WTC11 (cell line): ENCODE measurements around the gene KLHDC9. TPM values are rescaled to one million over a fixed set of nuclear protein-coding genes. Genes with fewer than 3 reads are reported as not detected.

Source experiments
- ATAC-seq: fragments of 200-7000 bp; cut with Tn5 transposase; 2 replicates; pipeline ENCODE4 v1.10.0; 2021; ENCODE audit warnings: mild to moderate bottlenecking, moderate library complexity
- CTCF ChIA-PET: fragments of 300-600 bp; sonication (Branson Sonifier 250); formaldehyde crosslinking; loops from one replicate; lab custom pipeline; 2021; ENCODE audit warnings: antibody characterized with exemption; lab: Charles Lee
- POLR2A ChIA-PET: fragments of 350-600 bp; sonication (Branson Sonifier 250); formaldehyde crosslinking; loops from one replicate; lab custom pipeline; 2021; ENCODE audit warnings: antibody characterized with exemption; lab: Charles Lee
- DNase-seq: peaks from one replicate; pipeline ENCODE4 v3.0.0; 2021; ENCODE audit warnings: low spot score
- H3K27ac Mint-ChIP-seq: 2 replicates; pipeline ENCODE4 v1.8.0; 2021; ENCODE audit warnings: mixed read lengths
- H3K27me3 Mint-ChIP-seq: 2 replicates; pipeline ENCODE4 v1.8.0; 2021; ENCODE audit warnings: low read depth, mild to moderate bottlenecking, moderate library complexity, mixed read lengths
- H3K36me3 Mint-ChIP-seq: 2 replicates; pipeline ENCODE4 v1.8.0; 2021; ENCODE audit warnings: mixed read lengths
- H3K4me1 Mint-ChIP-seq: 2 replicates; pipeline ENCODE4 v1.8.0; 2022; ENCODE audit warnings: mixed read lengths
- H3K4me3 Mint-ChIP-seq: 2 replicates; pipeline ENCODE4 v1.8.0; 2021; ENCODE audit warnings: mild to moderate bottlenecking, moderate library complexity, mixed read lengths
- H3K9me3 Mint-ChIP-seq: 2 replicates; pipeline ENCODE4 v1.8.0; 2021; ENCODE audit warnings: mixed read lengths
- ARID4B ChIP-seq: sonication (generic); formaldehyde crosslinking; IDR thresholded peaks from 2 replicates; pipeline ENCODE4 v1.8.0; 2023; ENCODE audit warnings: missing genetic modification reagents, mild to moderate bottlenecking, borderline replicate concordance
- ATF3 ChIP-seq: sonication (generic); formaldehyde crosslinking; conservative IDR thresholded peaks from 2 replicates; pipeline ENCODE4 v1.8.1; 2022; ENCODE audit warnings: mild to moderate bottlenecking, missing genetic modification reagents
- CTCF ChIP-seq: fragments of 200-600 bp; IDR thresholded peaks from 2 replicates; pipeline ENCODE4 v1.8.0; 2022; ENCODE audit warnings: antibody characterized with exemption
- E2F4 ChIP-seq: sonication (generic); formaldehyde crosslinking; IDR thresholded peaks from 2 replicates; pipeline ENCODE4 v1.8.1; 2022; ENCODE audit warnings: low read depth, mild to moderate bottlenecking, moderate library complexity, missing genetic modification reagents, borderline replicate concordance
- E2F5 ChIP-seq: sonication (generic); formaldehyde crosslinking; IDR thresholded peaks from 2 replicates; pipeline ENCODE4 v1.8.1; 2022; ENCODE audit warnings: mild to moderate bottlenecking, moderate library complexity, missing genetic modification reagents
- FOXK1 ChIP-seq: sonication (generic); formaldehyde crosslinking; IDR thresholded peaks from 2 replicates; pipeline ENCODE4 v1.8.0; 2022; ENCODE audit warnings: mild to moderate bottlenecking, moderate library complexity, missing genetic modification reagents
- FOXP4 ChIP-seq: sonication (generic); formaldehyde crosslinking; IDR thresholded peaks from 2 replicates; pipeline ENCODE4 v1.8.0; 2022; ENCODE audit warnings: mild to moderate bottlenecking, missing genetic modification reagents
- GTF2I ChIP-seq: fragments of 250-450 bp; sonication (Bioruptor Pico); conservative IDR thresholded peaks from 2 replicates; pipeline ENCODE4 v1.4.0; 2021; ENCODE audit warnings: mild to moderate bottlenecking
- MAX ChIP-seq: sonication (generic); formaldehyde crosslinking; IDR thresholded peaks from 2 replicates; pipeline ENCODE4 v1.8.0; 2022; ENCODE audit warnings: mild to moderate bottlenecking, missing genetic modification reagents
- NR3C1 ChIP-seq: sonication (generic); formaldehyde crosslinking; conservative IDR thresholded peaks from 2 replicates; pipeline ENCODE4 v1.8.1; 2023; ENCODE audit warnings: low read depth, mild to moderate bottlenecking, missing genetic modification reagents
- PREB ChIP-seq: sonication (generic); formaldehyde crosslinking; IDR thresholded peaks from 2 replicates; pipeline ENCODE4 v1.8.1; 2022; ENCODE audit warnings: mild to moderate bottlenecking, missing genetic modification reagents, moderate library complexity, borderline replicate concordance
- PRRX2 ChIP-seq: fragments of 250-450 bp; sonication (Bioruptor Pico); IDR thresholded peaks from 2 replicates; pipeline ENCODE4 v1.8.0; 2021; ENCODE audit warnings: mild to moderate bottlenecking
- RELA ChIP-seq: sonication (generic); formaldehyde crosslinking; IDR thresholded peaks from 2 replicates; pipeline ENCODE4 v1.8.1; 2022; ENCODE audit warnings: missing genetic modification reagents, mild to moderate bottlenecking, borderline replicate concordance
- TP53 ChIP-seq: sonication (generic); formaldehyde crosslinking; IDR thresholded peaks from 2 replicates; pipeline ENCODE4 v1.8.1; 2023; ENCODE audit warnings: mild to moderate bottlenecking, missing genetic modification reagents
- ZNF138 ChIP-seq: sonication (generic); formaldehyde crosslinking; conservative IDR thresholded peaks from 2 replicates; pipeline ENCODE4 v1.8.1; 2022; ENCODE audit warnings: mild to moderate bottlenecking, moderate library complexity, missing genetic modification reagents
- ZNF232 ChIP-seq: sonication (generic); formaldehyde crosslinking; IDR thresholded peaks from 2 replicates; pipeline ENCODE4 v1.8.0; 2022; ENCODE audit warnings: mild to moderate bottlenecking, missing genetic modification reagents
- ZNF263 ChIP-seq: sonication (generic); formaldehyde crosslinking; IDR thresholded peaks from 2 replicates; pipeline ENCODE4 v1.8.1; 2022; ENCODE audit warnings: low read depth, mild to moderate bottlenecking, moderate library complexity, missing genetic modification reagents
- ZNF317 ChIP-seq: sonication (generic); formaldehyde crosslinking; IDR thresholded peaks from 2 replicates; pipeline ENCODE4 v1.8.1; 2023; ENCODE audit warnings: low read depth, mild to moderate bottlenecking, moderate library complexity, missing genetic modification reagents, borderline replicate concordance
- ZNF396 ChIP-seq: fragments of 250-450 bp; sonication (Bioruptor Pico); IDR thresholded peaks from 2 replicates; pipeline ENCODE4 v1.8.0; 2021; ENCODE audit warnings: mild to moderate bottlenecking, moderate library complexity, borderline replicate concordance
- ZSCAN18 ChIP-seq: fragments of 250-450 bp; sonication (Bioruptor Pico); IDR thresholded peaks from 2 replicates; pipeline ENCODE4 v2.1.2; 2022; ENCODE audit warnings: mild to moderate bottlenecking, moderate library complexity
- total RNA-seq: library from RNA; stranded (reverse); gene quantifications from 3 replicates; pipeline ENCODE4 v1.2.3, GENCODE V29; 2021

Gene KLHDC9
- total RNA-seq, 1 experiment from 2014 or later: 5.8 TPM

GRCh38 chr1:161089938-161090337, 8.2 kb upstream of the KLHDC9 start (continued):
- TF ChIP-seq CTCF: no peak
- no peak for TF ChIP-seq ATF3 (CRISPR knock-in tag)
- no peak for TF ChIP-seq GTF2I (CRISPR knock-in tag)
- TF ChIP-seq PRRX2: no peak
- no peak for TF ChIP-seq E2F5 (CRISPR knock-in tag)
- TF ChIP-seq, all 79 proteins: peak for 0

- peaks cover 6% of the 10 kb centered on the region; the same call in 1 of the 2 replicates for H3K27me3 Mint-ChIP-seq
- H3K4me1 Mint-ChIP-seq: peaks cover 15% of the 10 kb centered on the region
- ChIA-PET POLR2A (no interaction called here), CTCF (interaction anchor here (0.6 to 3.0 kb wide), 2 partner anchors 19 to 133 kb away, joined by 3 to 23 read pairs; no protein-coding TSS in a partner anchor)
- no peak overlapping the region for H3K4me3 Mint-ChIP-seq
- no peak for ATAC-seq
- H3K9me3 Mint-ChIP-seq: no peaks in the 10 kb centered on the region
- no peaks in the 10 kb centered on the region for H3K36me3 Mint-ChIP-seq
- H3K27ac Mint-ChIP-seq: no peak overlapping the region
- DNase-seq: no peak
- TF ChIP-seq E2F4 (no peak), NR3C1 (CRISPR knock-in tag) (no peak), ZNF138 (CRISPR knock-in tag) (no peak), ZNF263 (no peak), PREB (no peak), TP53 (CRISPR knock-in tag) (no peak), ATF3 (CRISPR knock-in tag) (no peak), MAX (CRISPR knock-in tag) (no peak), ZNF396 (no peak), FOXP4 (CRISPR knock-in tag) (no peak), ZNF317 (CRISPR knock-in tag) (no peak), FOXK1 (CRISPR knock-in tag) (no peak), ZNF232 (CRISPR knock-in tag) (no peak), ZSCAN18 (CRISPR knock-in tag) (no peak), ARID4B (CRISPR knock-in tag) (no peak), RELA (no peak)
These were observed 7.5 kb upstream of the KLHDC9 start for GRCh38 chr1:161090617-161091016.
